GM19351 (cell line): ENCODE data around the gene ACTG1.

ENCODE experiments used
- ATAC-seq: cut with Tn5 transposase; IDR thresholded peaks from one replicate; pipeline ENCODE4 v1.9.1; 2021; ENCODE audit warnings: mild to moderate bottlenecking, moderate library complexity; ENCODE audit not compliant: unreplicated experiment

The ACTG1 gene

GRCh38 chr17:81545160-81545949, 32.8 kb upstream of the ACTG1 start:
- ATAC-seq: no peak

- no peak for ATAC-seq
Measured at GRCh38 chr17:81544281-81544974, 31.8 kb upstream of the ACTG1 start.

GRCh38 chr17:81543756-81544155, 31.2 kb upstream of the ACTG1 start:
- ATAC-seq: no peak

- no peak for ATAC-seq
Measured at GRCh38 chr17:81543339-81543675, 30.7 kb upstream of the ACTG1 start.

- no peak for ATAC-seq
Measured at GRCh38 chr17:81542431-81543338, 30.1 kb upstream of the ACTG1 start.

- no peak for ATAC-seq
Measured at GRCh38 chr17:81541123-81541522, 28.5 kb upstream of the ACTG1 start.

GRCh38 chr17:81540676-81541027, 28.1 kb upstream of the ACTG1 start:
- no peak for ATAC-seq

GRCh38 chr17:81539961-81540675, 27.5 kb upstream of the ACTG1 start:
- no peak for ATAC-seq

- ATAC-seq: no peak
Measured at GRCh38 chr17:81539571-81539900, 26.9 kb upstream of the ACTG1 start.

GRCh38 chr17:81538651-81539570, 26.3 kb upstream of the ACTG1 start:
- no peak for ATAC-seq

- ATAC-seq: no peak
Measured at GRCh38 chr17:81537856-81538555, 25.4 kb upstream of the ACTG1 start.

- ATAC-seq: no peak
Measured at GRCh38 chr17:81537343-81537855, 24.8 kb upstream of the ACTG1 start.

GRCh38 chr17:81536299-81537290, 24.0 kb upstream of the ACTG1 start:
- no peak for ATAC-seq

- no peak for ATAC-seq
Measured at GRCh38 chr17:81535480-81536298, 23.1 kb upstream of the ACTG1 start.

GRCh38 chr17:81535007-81535328, 22.4 kb upstream of the ACTG1 start:
- ATAC-seq: no peak

GRCh38 chr17:81534157-81535006, 21.8 kb upstream of the ACTG1 start:
- no peak for ATAC-seq
